RWPE1 (cell line): ENCODE results near the gene KRTAP4-4.

Experiments
- CTCF ChIA-PET: fragments of 350-600 bp; sonication (Branson Sonifier 250); formaldehyde crosslinking; extraction: SDS; loops from one replicate; lab custom pipeline; 2021; lab: Yijun Ruan, JAX
- POLR2A ChIA-PET: fragments of 400-600 bp; formaldehyde crosslinking; extraction: SDS; loops from one replicate; lab custom pipeline; 2020; ENCODE audit warnings: antibody characterized with exemption; ENCODE audit not compliant: low non-redundant PET; lab: Yijun Ruan, JAX
- DNase-seq: peaks from one replicate; pipeline ENCODE4 v3.0.0; 2012; ENCODE audit warnings: low spot score
- H3K27ac ChIP-seq: fragments of 450-650 bp; 2 replicates; pipeline ENCODE4 v1.5.1; 2017
- TF ChIP-seq, protein P1 (sequence below): fragments of 450-650 bp; conservative IDR thresholded peaks from 2 replicates; pipeline ENCODE4 v1.5.1; 2017; ENCODE audit warnings: low read depth, mild to moderate bottlenecking

Gene KRTAP4-4

DNA sequence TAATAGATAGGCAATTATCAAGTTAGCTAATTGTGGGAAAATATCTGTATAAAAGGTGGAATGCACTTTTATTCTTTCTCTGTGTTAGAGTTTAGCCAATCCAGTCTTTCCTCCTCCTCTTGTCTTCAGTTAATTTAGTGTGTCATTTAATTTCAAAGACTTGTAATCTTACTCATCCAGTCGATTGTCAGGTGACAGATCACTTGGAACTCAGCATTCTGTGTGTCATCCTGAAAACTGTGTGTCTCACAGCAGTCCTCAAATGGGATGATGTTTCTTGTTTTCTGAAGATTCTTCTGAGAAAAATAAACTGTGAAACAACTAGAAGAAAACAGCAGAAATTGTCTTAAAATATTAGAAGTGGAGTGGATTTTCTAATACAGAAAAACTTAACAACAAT, 24.5 kb upstream of the KRTAP4-4 start:
- no peak for DNase-seq
- ChIA-PET POLR2A (no interaction called here), CTCF (interaction anchor here (0.6 to 1.0 kb wide), 2 partner anchors 11 to 175 kb away, joined by 3 read pairs; no protein-coding TSS in a partner anchor)
- no peak overlapping the region for H3K27ac ChIP-seq
- TF ChIP-seq, protein P1, sequence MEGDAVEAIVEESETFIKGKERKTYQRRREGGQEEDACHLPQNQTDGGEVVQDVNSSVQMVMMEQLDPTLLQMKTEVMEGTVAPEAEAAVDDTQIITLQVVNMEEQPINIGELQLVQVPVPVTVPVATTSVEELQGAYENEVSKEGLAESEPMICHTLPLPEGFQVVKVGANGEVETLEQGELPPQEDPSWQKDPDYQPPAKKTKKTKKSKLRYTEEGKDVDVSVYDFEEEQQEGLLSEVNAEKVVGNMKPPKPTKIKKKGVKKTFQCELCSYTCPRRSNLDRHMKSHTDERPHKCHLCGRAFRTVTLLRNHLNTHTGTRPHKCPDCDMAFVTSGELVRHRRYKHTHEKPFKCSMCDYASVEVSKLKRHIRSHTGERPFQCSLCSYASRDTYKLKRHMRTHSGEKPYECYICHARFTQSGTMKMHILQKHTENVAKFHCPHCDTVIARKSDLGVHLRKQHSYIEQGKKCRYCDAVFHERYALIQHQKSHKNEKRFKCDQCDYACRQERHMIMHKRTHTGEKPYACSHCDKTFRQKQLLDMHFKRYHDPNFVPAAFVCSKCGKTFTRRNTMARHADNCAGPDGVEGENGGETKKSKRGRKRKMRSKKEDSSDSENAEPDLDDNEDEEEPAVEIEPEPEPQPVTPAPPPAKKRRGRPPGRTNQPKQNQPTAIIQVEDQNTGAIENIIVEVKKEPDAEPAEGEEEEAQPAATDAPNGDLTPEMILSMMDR: no peak

DNA sequence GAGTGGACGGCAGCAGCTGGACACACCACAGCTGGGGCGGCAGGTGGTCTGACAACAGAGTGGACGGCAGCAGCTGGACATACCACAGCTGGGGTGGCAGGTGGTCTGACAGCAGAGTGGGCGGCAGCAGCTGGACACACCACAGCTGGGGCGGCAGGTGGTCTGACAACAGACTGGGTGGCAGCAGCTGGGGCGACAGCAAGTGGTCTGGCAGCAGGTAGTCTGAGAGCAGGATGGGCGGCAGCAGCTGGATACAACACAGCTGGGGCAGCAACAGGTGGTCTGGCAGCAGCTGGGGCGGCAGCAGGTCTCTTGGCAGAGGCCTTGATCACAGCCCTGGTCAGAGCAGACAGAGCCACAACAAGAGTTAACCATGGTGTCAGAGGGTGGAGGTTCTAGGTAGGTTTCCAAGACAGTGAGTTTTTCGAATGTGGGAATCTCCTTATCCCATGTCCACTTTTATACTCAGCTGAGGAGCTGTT, 24.0 kb upstream of the KRTAP4-4 start, which contains the start of gene KRTAP4-1:
Gene KRTAP4-1 (minus strand): TSS at position 432 of the 482 bp plus-strand sequence. CDS start 57 bp downstream, at position 375.
- TF ChIP-seq, protein P1: no peak
- ChIA-PET CTCF (interaction anchor here (1.0 kb wide), 1 partner anchor 175 kb away, joined by 3 read pairs; no protein-coding TSS in a partner anchor), POLR2A (no interaction called here)
- no peak for DNase-seq
- H3K27ac ChIP-seq: no peak within 1 kb of the TSS

DNA sequence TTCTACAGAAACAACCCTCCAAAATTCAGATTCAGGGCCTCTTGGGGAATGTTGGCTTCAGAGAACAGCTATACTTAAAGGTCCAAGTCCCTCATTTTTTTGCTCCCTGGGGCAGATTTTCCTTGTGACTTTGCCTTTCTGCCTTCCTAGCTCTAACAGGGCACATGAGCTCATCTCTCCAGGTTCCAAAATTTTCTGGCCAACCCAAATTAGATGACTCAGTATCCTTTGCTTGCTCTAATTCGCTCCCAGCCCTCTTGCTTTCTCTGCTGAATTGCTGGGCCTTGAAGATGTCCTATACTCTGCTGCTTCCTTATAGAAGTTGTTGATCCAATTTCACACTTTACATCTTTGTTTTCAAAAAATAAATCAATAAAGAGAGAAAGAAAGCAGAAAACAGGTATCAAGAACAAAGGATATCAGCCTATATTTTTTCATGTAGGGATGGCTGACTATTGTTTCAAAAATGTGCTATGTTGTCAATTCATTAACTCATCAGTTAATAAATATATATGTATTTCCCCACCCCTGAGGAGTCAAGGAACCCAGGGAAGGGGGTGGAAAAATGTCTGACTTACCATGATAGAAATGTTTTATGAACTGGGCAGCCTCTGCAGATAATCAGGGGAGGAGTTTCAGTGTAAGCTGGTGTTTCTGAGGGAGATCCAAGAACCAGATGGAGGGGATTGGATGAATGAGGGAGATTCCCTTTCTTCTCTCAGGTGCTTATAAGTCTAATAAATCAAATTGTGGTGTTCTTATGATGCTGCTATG, 18.5 kb upstream of the KRTAP4-4 start:
- DNase-seq: no peak
- TF ChIP-seq, protein P1: no peak
- ChIA-PET CTCF (no interaction called here), POLR2A (no interaction called here)
- H3K27ac ChIP-seq: no peak overlapping the region

DNA sequence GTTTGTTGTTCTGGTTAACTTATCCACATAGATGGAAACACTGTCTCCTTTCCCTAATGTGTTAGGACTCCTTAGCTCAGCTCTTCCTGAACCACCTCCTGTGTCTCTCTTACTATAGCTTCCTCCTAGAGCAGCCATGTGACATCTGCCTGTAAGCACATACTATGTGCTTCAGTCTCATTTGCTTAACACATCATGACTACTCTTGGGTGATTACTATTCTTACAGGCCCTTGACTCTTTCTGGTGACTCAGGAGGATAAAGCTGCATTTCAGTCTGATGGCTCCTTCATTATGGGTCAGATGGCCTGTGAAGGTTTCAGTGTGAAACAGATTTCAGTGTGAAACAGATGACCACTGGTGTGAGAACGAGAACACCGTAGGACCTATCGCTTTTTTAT, 17.8 kb upstream of the KRTAP4-4 start:
- no peak for DNase-seq
- POLR2A ChIA-PET: no interaction called here
- TF ChIP-seq, protein P1: no peak
- H3K27ac ChIP-seq: no peak overlapping the region
- CTCF ChIA-PET: no interaction called here

DNA sequence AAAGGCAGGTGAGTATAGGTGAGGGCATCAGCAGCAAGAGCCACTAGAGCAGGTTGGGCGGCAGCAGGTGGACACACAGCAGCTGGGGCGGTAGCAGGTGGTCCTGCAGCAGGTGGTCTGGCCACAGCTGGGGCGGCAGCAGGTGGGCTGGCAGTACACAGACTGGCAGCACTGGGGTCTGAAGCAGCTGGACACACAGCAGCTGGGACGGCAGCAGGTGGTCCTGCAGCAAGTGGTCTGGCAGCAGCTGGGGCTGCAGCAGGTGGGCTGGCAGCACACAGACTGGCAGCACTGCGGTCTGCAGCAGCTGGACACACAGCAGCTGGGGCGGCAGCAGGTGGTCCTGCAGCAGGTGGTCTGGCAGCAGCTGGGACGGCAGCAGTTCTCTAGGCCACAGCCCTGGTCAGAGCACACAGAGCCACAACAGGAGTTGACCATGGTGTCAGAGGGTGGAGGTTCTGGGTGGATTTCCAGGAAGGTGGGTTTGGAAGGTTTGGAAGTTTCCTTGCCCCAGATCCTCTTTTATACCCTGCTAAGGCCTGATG, 17.3 kb upstream of the KRTAP4-4 start, which contains the start of gene KRTAP4-2:
Gene KRTAP4-2 (minus strand): TSS at position 495 of the 545 bp plus-strand sequence. CDS start 57 bp downstream, at position 438.
- no peak for DNase-seq
- TF ChIP-seq, protein P1: no peak
- POLR2A ChIA-PET: no interaction called here
- CTCF ChIA-PET: no interaction called here
- H3K27ac ChIP-seq: no peak within 1 kb of the TSS

DNA sequence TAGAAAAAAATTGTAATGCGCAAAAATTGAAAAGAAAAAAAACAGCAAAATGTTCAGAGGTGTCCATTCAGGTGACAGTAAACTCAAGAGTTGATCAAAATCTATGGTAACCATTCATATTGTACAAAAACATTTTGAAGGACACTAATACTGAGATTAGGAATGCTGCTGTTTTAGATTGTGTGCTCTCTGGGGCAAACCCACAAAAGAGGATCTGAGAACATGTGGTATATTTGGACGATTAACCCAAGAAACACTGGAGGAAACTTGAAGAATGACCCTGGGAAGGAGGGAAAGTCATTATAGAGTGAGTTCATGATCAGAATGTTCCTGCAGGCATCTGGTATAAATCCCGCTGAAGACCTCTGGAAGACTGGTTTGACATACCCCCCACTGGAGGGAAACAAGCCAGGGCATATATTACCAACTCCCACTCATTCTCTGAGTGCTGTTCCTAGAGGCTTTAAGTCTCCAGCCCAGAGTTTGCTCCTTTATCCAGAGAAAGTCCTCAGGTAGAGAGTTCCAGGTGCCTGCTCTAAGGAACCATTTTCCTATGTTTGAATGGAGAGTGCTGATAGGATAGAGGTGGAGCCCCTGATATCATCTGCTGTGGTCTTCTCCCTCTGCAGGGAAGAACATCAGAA, 16.3 kb upstream of the KRTAP4-4 start:
- TF ChIP-seq, protein P1: no peak
- ChIA-PET CTCF (no interaction called here), POLR2A (no interaction called here)
- H3K27ac ChIP-seq: no peak overlapping the region
- no peak for DNase-seq
